Esophagus squamous epithelium (tissue), 4 donors: Measurements from ENCODE around the gene NR3C2.

Source experiments
- CTCF ChIP-seq, 6 experiments: fragments of 450-650 bp in 4 of 6; fragments of 200-600 bp in 2 of 6; sonication (generic) in 2 of 6; IDR thresholded peaks; one replicate each; pipeline ENCODE4 v1.5.1; 2016 to 2019; ENCODE audit warnings: antibody characterized with exemption in 6 of 6, mild to moderate bottlenecking in 4 of 6, moderate library complexity in 4 of 6
- POLR2A ChIP-seq, 4 donors: fragments of 450-650 bp; IDR thresholded peaks; one replicate each; pipeline ENCODE4 v1.6.1; 2017; ENCODE audit warnings: antibody characterized with exemption in 4 of 4, mild to moderate bottlenecking in 4 of 4, moderate library complexity in 3 of 4

DNA sequence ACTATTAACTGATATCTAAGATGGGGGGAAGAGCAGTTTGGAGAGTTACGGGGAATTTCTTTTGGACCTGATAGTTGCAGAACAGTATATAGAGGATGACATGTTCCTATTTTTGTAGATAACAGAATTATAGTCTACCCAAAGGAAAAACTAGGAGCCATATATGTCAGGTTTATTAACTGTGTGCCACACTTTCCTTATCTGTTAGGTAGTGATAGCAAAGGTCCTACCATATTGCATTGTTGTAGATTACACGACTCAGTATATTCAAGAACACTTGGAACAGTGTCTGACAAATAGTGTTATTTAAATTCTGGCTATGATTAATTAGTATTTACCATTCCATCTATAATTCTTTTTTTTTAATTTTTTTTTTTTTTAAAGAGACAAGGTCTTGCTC lies 175.3 kb downstream of the NR3C2 start:
- TF ChIP-seq CTCF (IDR thresholded peaks at IDR 0.05), result no peak
- no peak for TF ChIP-seq POLR2A (IDR thresholded peaks at IDR 0.05)
